HUES64 (cell line): Measurements from ENCODE around the gene KL. TPM values are rescaled to one million over a fixed set of nuclear protein-coding genes. Genes with fewer than 3 reads are reported as not detected.

ENCODE experiments used
- H3K27ac ChIP-seq: 2 replicates; pipeline ENCODE4 v1.7.0; 2013; ENCODE audit warnings: low read depth, low read length, inconsistent platforms
- H3K27me3 ChIP-seq: 2 replicates; pipeline ENCODE4 v1.6.1; 2013; ENCODE audit warnings: mild to moderate bottlenecking, low read length; ENCODE audit not compliant: insufficient read depth
- H3K36me3 ChIP-seq: 2 replicates; pipeline ENCODE4 v1.6.1; 2013; ENCODE audit warnings: mild to moderate bottlenecking, low read length; ENCODE audit not compliant: insufficient read depth
- H3K4me1 ChIP-seq: 2 replicates; pipeline ENCODE4 v1.6.1; 2013; ENCODE audit warnings: mild to moderate bottlenecking, low read length, moderate library complexity; ENCODE audit not compliant: insufficient read depth
- H3K4me3 ChIP-seq: 2 replicates; pipeline ENCODE4 v1.5.1; 2013; ENCODE audit warnings: mild to moderate bottlenecking, low read length, moderate library complexity
- H3K9ac ChIP-seq: 2 replicates; pipeline ENCODE4 v1.6.1; 2013; ENCODE audit warnings: mild to moderate bottlenecking, low read depth, low read length
- H3K9me3 ChIP-seq: 2 replicates; pipeline ENCODE4 v1.6.1; 2013; ENCODE audit warnings: low read depth, low read length; ENCODE audit not compliant: insufficient read depth
- WGBS: fragments of 150-250, 120-280 bp; methylation state at CpG from one replicate; pipeline ENCODE4 v1.1.7; 2013; ENCODE audit warnings: missing lambda C conversion rate; 5-methylcytosine and 5-hydroxymethylcytosine counted together
- polyA plus RNA-seq, 2 experiments: library from polyadenylated mRNA; stranded (reverse); fragments of 50-300 nt; gene quantifications; one replicate each; pipeline ENCODE4 v1.2.3, GENCODE V29; 2013

KL gene
- polyA plus RNA-seq (2013, experiment 1 of 2) = not detected
- not detected for polyA plus RNA-seq (2013, experiment 2 of 2)

- peak within 1 kb of the TSS; percentile 59 for H3K4me3 ChIP-seq
Measured at GRCh38 chr13:33016414-33017322, at the start of gene KL. KL (plus strand) TSS chr13:33016423; CDS start chr13:33016441, 18 bp downstream.

GRCh38 chr13:32967584-32968182 lies 48.5 kb upstream of the KL start:
- H3K36me3 ChIP-seq = no peaks in the 10 kb centered on the region
- no peak overlapping the region for H3K9ac ChIP-seq
- peaks cover 2% of the 10 kb centered on the region; the same call in 1 of the 2 replicates for H3K27me3 ChIP-seq
- H3K4me3 ChIP-seq = no peak overlapping the region
- no peaks in the 10 kb centered on the region for H3K4me1 ChIP-seq
- H3K9me3 ChIP-seq = no peaks in the 10 kb centered on the region
- 88% methylated on average over 5 of the region's 5 CpGs for WGBS
- H3K27ac ChIP-seq = no peak overlapping the region

More at GRCh38 chr13:33016414-33017322, at the start of gene KL:
- Histone ChIP-seq H3K27me3 (peaks cover 78% of the 10 kb centered on the region), H3K9me3 (no peaks in the 10 kb centered on the region), H3K9ac (peak within 1 kb of the TSS; percentile 2; the same call in 1 of the 2 replicates), H3K36me3 (no peaks in the 10 kb centered on the region), H3K27ac (no peak within 1 kb of the TSS), H3K4me1 (no peaks in the 10 kb centered on the region)
- 4% methylated on average over 106 of the region's 106 CpGs for WGBS

GRCh38 chr13:32968316-32968715 lies 47.9 kb upstream of the KL start:
- H3K27ac ChIP-seq = no peak overlapping the region

GRCh38 chr13:32968793-32969192 lies 47.4 kb upstream of the KL start:
- H3K36me3 ChIP-seq = no peaks in the 10 kb centered on the region

More at GRCh38 chr13:32968316-32968715, 47.9 kb upstream of the KL start:
- Histone ChIP-seq H3K4me1 (no peaks in the 10 kb centered on the region), H3K9ac (no peak overlapping the region), H3K36me3 (no peaks in the 10 kb centered on the region), H3K9me3 (no peaks in the 10 kb centered on the region), H3K27me3 (no peaks in the 10 kb centered on the region), H3K4me3 (no peak overlapping the region)
- no CpG with 5 or more reads among the region's 1 CpG for WGBS

GRCh38 chr13:32969516-32969941 lies 46.7 kb upstream of the KL start:
- Histone ChIP-seq H3K4me3 (no peak overlapping the region), H3K36me3 (no peaks in the 10 kb centered on the region), H3K9ac (no peak overlapping the region), H3K9me3 (no peaks in the 10 kb centered on the region), H3K27me3 (no peaks in the 10 kb centered on the region), H3K4me1 (no peaks in the 10 kb centered on the region), H3K27ac (no peak overlapping the region)
- 97% methylated on average over 7 of the region's 7 CpGs for WGBS

More at GRCh38 chr13:32968793-32969192, 47.4 kb upstream of the KL start:
- Histone ChIP-seq H3K4me3 (no peak overlapping the region), H3K27me3 (no peaks in the 10 kb centered on the region), H3K9me3 (no peaks in the 10 kb centered on the region), H3K4me1 (no peaks in the 10 kb centered on the region), H3K27ac (no peak overlapping the region), H3K9ac (no peak overlapping the region)
- 96% methylated on average over 2 of the region's 3 CpGs for WGBS

GRCh38 chr13:32976056-32976805 lies 40.0 kb upstream of the KL start:
- WGBS = 85% methylated on average over 7 of the region's 7 CpGs
- H3K4me1 ChIP-seq = no peaks in the 10 kb centered on the region
- H3K9ac ChIP-seq = no peak overlapping the region
- H3K27me3 ChIP-seq = no peaks in the 10 kb centered on the region
- H3K4me3 ChIP-seq = no peak overlapping the region
- no peaks in the 10 kb centered on the region for H3K9me3 ChIP-seq
- no peaks in the 10 kb centered on the region for H3K36me3 ChIP-seq
- H3K27ac ChIP-seq = no peak overlapping the region

- Histone ChIP-seq H3K4me3 (no peak overlapping the region), H3K27ac (no peak overlapping the region), H3K27me3 (no peaks in the 10 kb centered on the region), H3K36me3 (no peaks in the 10 kb centered on the region), H3K4me1 (no peaks in the 10 kb centered on the region), H3K9me3 (no peaks in the 10 kb centered on the region), H3K9ac (no peak overlapping the region)
- WGBS = 100% methylated on average over 2 of the region's 2 CpGs
Measured at GRCh38 chr13:32976912-32977311, 39.3 kb upstream of the KL start.

GRCh38 chr13:32977321-32977720 lies 38.9 kb upstream of the KL start:
- Histone ChIP-seq H3K27me3 (no peaks in the 10 kb centered on the region), H3K36me3 (no peaks in the 10 kb centered on the region), H3K4me1 (no peaks in the 10 kb centered on the region), H3K4me3 (no peak overlapping the region), H3K9ac (no peak overlapping the region), H3K9me3 (no peaks in the 10 kb centered on the region), H3K27ac (no peak overlapping the region)
- 81% methylated on average over 7 of the region's 7 CpGs for WGBS

- Histone ChIP-seq H3K9me3 (no peaks in the 10 kb centered on the region), H3K4me1 (no peaks in the 10 kb centered on the region), H3K36me3 (no peaks in the 10 kb centered on the region), H3K27ac (no peak overlapping the region), H3K9ac (no peak overlapping the region), H3K27me3 (no peaks in the 10 kb centered on the region), H3K4me3 (no peak overlapping the region)
- 94% methylated on average over 4 of the region's 4 CpGs for WGBS
Measured at GRCh38 chr13:32978278-32978677, 37.9 kb upstream of the KL start.

GRCh38 chr13:32983058-32983457 lies 33.2 kb upstream of the KL start:
- Histone ChIP-seq H3K9ac (no peak overlapping the region), H3K4me1 (no peaks in the 10 kb centered on the region), H3K4me3 (no peak overlapping the region), H3K27ac (no peak overlapping the region), H3K27me3 (no peaks in the 10 kb centered on the region), H3K9me3 (no peaks in the 10 kb centered on the region), H3K36me3 (no peaks in the 10 kb centered on the region)
- 84% methylated on average over 3 of the region's 3 CpGs for WGBS
